ENCODE data around the gene NOL6. TPM values are rescaled to one million over a fixed set of nuclear protein-coding genes. Genes with fewer than 3 reads are reported as not detected.
A peak's percentile ranks its signal among the peaks of the same experiment; 100 is the strongest.
"Not testable (repeated sequence)": the region's sequence is repeated elsewhere in the genome, so short reads cannot be mapped to it uniquely, and the experiment has no call there.

The NOL6 gene
- total and polyA plus RNA-seq, 4 donors, result 5.9 to 26.5 (median 22.3) TPM

DNA sequence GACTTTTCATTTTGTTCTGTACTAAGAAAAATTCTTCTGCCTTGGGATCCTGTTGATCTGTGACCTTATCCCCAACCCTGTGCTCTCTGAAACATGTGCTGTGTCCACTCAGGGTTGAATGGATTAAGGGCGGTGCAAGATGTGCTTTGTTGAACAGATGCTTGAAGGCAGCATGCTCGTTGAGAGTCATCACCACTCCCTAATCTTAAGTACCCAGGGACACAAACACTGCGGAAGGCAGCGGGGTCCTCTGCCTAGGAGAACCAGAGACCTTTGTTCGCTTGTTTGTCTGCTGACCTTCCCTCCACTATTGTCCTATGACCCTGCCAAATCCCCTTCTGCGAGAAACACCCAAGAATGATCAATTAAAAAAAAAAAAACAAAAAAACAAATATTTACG, 49.7 kb downstream of the NOL6 start:
- H3K9me3 ChIP-seq (ENCODE audit: control insufficient read depth, low read length); H3K4me3 ChIP-seq (ENCODE audit: low read length in 2 of 2); ATAC-seq (ENCODE audit: low FRiP score); DNase-seq; H3K27ac ChIP-seq (ENCODE audit: low read depth in 1 of 2, low read length in 2 of 2); H3K27me3 ChIP-seq (ENCODE audit: control insufficient read depth in 1 of 2, insufficient read depth in 2 of 2, low read length in 1 of 2); intact Hi-C loops (cut with DNase I); H3K36me3 ChIP-seq (ENCODE audit: control insufficient read depth in 1 of 2, insufficient read depth in 2 of 2, low read length in 1 of 2); H3K4me1 ChIP-seq (ENCODE audit: control insufficient read depth in 1 of 2, insufficient read depth in 2 of 2, low read length in 2 of 2): not testable (repeated sequence)
- 85 to 90% methylated on average over 7 of the region's 7 CpGs for WGBS, 2 donors

DNA sequence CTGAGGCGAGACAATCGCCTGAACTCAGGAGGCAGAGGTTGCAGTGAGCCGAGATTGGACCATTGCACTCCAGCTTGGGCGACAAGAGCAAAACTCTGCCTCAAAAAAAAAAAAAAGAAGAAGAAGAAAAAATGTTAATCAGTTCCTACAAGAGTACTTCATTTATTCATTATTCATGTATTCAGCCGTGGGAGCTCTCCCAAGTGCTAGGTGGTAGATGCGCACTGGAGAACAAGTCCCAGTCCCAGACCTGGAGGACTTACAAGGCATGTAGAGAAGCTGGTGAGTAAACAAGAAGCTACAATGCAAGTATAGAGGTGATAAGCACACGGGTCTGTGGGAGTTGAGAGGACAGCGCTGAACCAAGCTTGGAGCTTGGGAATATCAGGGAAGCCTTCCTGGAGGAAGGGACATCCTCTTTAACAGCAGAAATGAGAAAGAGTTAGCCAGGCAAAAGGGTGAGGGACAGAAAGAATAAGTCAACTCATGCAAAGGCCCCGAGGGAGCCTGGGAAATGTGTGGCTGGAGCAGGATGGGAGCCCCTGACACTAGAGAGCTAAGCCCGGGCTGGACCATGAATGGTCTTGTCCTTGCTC, 53.9 kb downstream of the NOL6 start:
- Histone ChIP-seq H3K4me1 (ENCODE audit: control insufficient read depth in 1 of 2, insufficient read depth in 2 of 2, low read length in 2 of 2) (no peaks in the 10 kb centered on the region), H3K27ac (ENCODE audit: low read depth in 1 of 2, low read length in 2 of 2) (no peak overlapping the region), H3K9me3 (ENCODE audit: control insufficient read depth, low read length) (no peaks in the 10 kb centered on the region), H3K36me3 (ENCODE audit: control insufficient read depth in 1 of 2, insufficient read depth in 2 of 2, low read length in 1 of 2) (no peaks in the 10 kb centered on the region), H3K4me3 (ENCODE audit: low read length in 2 of 2) (no peak overlapping the region), H3K27me3 (ENCODE audit: control insufficient read depth in 1 of 2, insufficient read depth in 2 of 2, low read length in 1 of 2) (no peaks in the 10 kb centered on the region)
- DNase-seq (no peak), ATAC-seq (ENCODE audit: low FRiP score) (no peak)
- WGBS, 2 donors, result 74 to 80% methylated on average over 10 of the region's 10 CpGs
- intact Hi-C loops (cut with DNase I), result no loop called here

GRCh38 chr9:33418090-33418489, 55.6 kb downstream of the NOL6 start:
- no peak overlapping the region for H3K4me3 ChIP-seq (ENCODE audit: low read length in 2 of 2)
- H3K27me3 ChIP-seq (ENCODE audit: control insufficient read depth in 1 of 2, insufficient read depth in 2 of 2, low read length in 1 of 2), result no peaks in the 10 kb centered on the region
- H3K27ac ChIP-seq (ENCODE audit: low read depth in 1 of 2, low read length in 2 of 2), result no peak overlapping the region
- H3K9me3 ChIP-seq (ENCODE audit: control insufficient read depth, low read length), result no peaks in the 10 kb centered on the region
- no peak for ATAC-seq (ENCODE audit: low FRiP score)
- DNase-seq, result no peak
- no peaks in the 10 kb centered on the region for H3K36me3 ChIP-seq (ENCODE audit: control insufficient read depth in 1 of 2, insufficient read depth in 2 of 2, low read length in 1 of 2)
- intact Hi-C loops (cut with DNase I), result no loop called here
- no peaks in the 10 kb centered on the region for H3K4me1 ChIP-seq (ENCODE audit: control insufficient read depth in 1 of 2, insufficient read depth in 2 of 2, low read length in 2 of 2)
- WGBS, 2 donors, result 91 to 92% methylated on average over 8 of the region's 8 CpGs

DNA sequence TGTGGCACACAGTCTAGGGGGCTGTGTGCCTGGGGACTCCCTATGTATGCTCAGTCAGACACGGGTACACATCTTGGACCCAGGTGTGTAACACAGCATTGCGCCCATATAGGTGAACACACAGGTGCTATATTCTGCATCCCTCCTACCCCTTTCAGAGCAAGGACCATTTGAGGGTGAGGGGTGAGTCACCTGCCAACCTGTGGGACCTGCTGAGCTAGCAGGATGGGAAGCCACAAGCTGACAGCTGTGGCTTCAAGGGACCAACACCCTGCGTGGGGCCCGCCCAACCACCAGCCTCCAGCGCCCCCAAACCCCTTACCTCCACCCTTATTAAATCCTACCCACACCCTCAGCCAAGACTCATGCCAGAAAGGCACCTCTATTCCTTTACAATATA, 56.7 kb downstream of the NOL6 start:
- ATAC-seq (ENCODE audit: low FRiP score) (no peak), DNase-seq (no peak)
- WGBS, 2 donors, result 71 to 77% methylated on average over 5 of the region's 5 CpGs
- H3K4me3 ChIP-seq (ENCODE audit: low read length in 2 of 2), result no peak overlapping the region
- no peaks in the 10 kb centered on the region for H3K9me3 ChIP-seq (ENCODE audit: control insufficient read depth, low read length)
- no peak overlapping the region for H3K27ac ChIP-seq (ENCODE audit: low read depth in 1 of 2, low read length in 2 of 2)
- no peaks in the 10 kb centered on the region for H3K36me3 ChIP-seq (ENCODE audit: control insufficient read depth in 1 of 2, insufficient read depth in 2 of 2, low read length in 1 of 2)
- intact Hi-C loops (cut with DNase I), result no loop called here
- no peaks in the 10 kb centered on the region for H3K4me1 ChIP-seq (ENCODE audit: control insufficient read depth in 1 of 2, insufficient read depth in 2 of 2, low read length in 2 of 2)
- H3K27me3 ChIP-seq (ENCODE audit: control insufficient read depth in 1 of 2, insufficient read depth in 2 of 2, low read length in 1 of 2), result no peaks in the 10 kb centered on the region

DNA sequence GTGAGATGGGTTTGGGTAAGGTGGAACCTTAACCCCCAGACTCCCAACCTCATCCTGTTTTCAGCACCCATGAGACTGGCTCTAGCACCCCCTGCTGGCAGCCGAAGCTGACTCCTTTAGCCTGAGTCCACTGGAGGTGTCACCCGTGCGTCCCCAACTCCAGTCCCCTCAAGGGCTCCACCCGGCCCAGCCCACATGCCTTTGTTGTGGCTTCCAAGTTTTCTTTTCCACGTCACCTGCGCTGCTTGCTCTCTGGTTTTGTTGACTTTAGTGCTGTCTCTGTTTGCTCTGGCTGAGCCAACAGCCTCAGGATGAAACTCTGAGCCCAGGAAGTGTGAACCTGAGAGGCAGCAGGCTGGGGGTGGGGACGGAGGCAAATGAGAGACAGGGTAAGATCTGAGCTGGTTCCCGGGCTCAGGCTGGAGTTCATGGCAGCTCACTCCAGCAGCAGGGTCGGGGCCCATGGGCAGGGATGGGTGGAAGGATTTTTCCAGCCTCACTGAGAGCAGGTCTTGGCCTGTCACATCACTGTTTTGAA, 58.2 kb downstream of the NOL6 start:
- Histone ChIP-seq H3K4me1 (ENCODE audit: control insufficient read depth in 1 of 2, insufficient read depth in 2 of 2, low read length in 2 of 2) (no peaks in the 10 kb centered on the region), H3K9me3 (ENCODE audit: control insufficient read depth, low read length) (no peaks in the 10 kb centered on the region), H3K27me3 (ENCODE audit: control insufficient read depth in 1 of 2, insufficient read depth in 2 of 2, low read length in 1 of 2) (no peaks in the 10 kb centered on the region), H3K4me3 (ENCODE audit: low read length in 2 of 2) (no peak overlapping the region), H3K27ac (ENCODE audit: low read depth in 1 of 2, low read length in 2 of 2) (no peak overlapping the region), H3K36me3 (ENCODE audit: control insufficient read depth in 1 of 2, insufficient read depth in 2 of 2, low read length in 1 of 2) (no peaks in the 10 kb centered on the region)
- WGBS, 2 donors, result 17 to 18% methylated on average over 9 of the region's 9 CpGs
- ATAC-seq (ENCODE audit: low FRiP score) (peak; percentile 76), DNase-seq (peak; percentile 79 to 92)
- intact Hi-C loops (cut with DNase I), result loop anchor here (1.0 to 2.0 kb wide), 2 partner anchors 40 to 41 kb away; no protein-coding TSS in a partner anchor

DNA sequence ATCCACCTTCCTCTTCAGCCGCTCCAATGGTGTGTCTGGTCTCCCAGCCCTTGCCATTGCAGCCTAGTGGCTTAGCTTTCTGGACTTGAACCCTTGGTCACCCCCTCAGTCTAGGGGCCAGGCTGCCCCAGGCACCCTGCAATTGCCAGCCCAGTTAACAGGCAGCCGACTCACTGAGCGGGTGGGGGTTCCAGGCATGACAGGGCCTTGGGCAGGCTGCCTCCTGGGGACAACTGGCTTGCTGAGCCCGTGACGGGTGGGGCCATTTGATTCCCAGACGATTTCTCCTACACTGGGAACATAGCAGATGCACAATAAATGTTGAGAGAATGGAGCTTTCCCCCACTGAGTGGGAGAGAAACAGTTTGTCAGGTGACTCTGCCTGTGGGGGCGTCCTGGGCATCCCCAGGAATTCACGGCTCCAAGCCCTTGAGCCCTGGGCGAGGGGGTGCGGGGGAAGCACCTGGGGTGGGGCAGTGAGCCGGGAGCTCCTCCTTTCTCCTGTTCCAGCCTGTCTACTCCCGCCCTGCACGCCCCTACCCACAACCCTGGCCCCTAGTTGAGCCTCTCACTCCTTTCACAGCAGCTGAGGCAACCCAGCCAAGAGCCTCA, 58.7 kb downstream of the NOL6 start:
- H3K4me1 ChIP-seq (ENCODE audit: control insufficient read depth in 1 of 2, insufficient read depth in 2 of 2, low read length in 2 of 2), result no peaks in the 10 kb centered on the region
- DNase-seq (no peak), ATAC-seq (ENCODE audit: low FRiP score) (peak; percentile 17)
- H3K27ac ChIP-seq (ENCODE audit: low read depth in 1 of 2, low read length in 2 of 2), result no peak overlapping the region
- no peaks in the 10 kb centered on the region for H3K9me3 ChIP-seq (ENCODE audit: control insufficient read depth, low read length)
- WGBS, 2 donors, result 73 to 77% methylated on average over 13 of the region's 13 CpGs
- H3K36me3 ChIP-seq (ENCODE audit: control insufficient read depth in 1 of 2, insufficient read depth in 2 of 2, low read length in 1 of 2), result no peaks in the 10 kb centered on the region
- no peak overlapping the region for H3K4me3 ChIP-seq (ENCODE audit: low read length in 2 of 2)
- intact Hi-C loops (cut with DNase I), result loop anchor here (1.0 to 2.0 kb wide), 2 partner anchors 40 kb away; no protein-coding TSS in a partner anchor
- H3K27me3 ChIP-seq (ENCODE audit: control insufficient read depth in 1 of 2, insufficient read depth in 2 of 2, low read length in 1 of 2), result no peaks in the 10 kb centered on the region

- DNase-seq (no peak), ATAC-seq (ENCODE audit: low FRiP score) (no peak)
- no peaks in the 10 kb centered on the region for H3K27me3 ChIP-seq (ENCODE audit: control insufficient read depth in 1 of 2, insufficient read depth in 2 of 2, low read length in 1 of 2)
- WGBS, 2 donors, result 76 to 77% methylated on average over 3 of the region's 3 CpGs
- H3K27ac ChIP-seq (ENCODE audit: low read depth in 1 of 2, low read length in 2 of 2), result no peak overlapping the region
- intact Hi-C loops (cut with DNase I), result loop anchor here in 1 of 2 donors (2.0 kb wide), 1 partner anchor 39 kb away; no protein-coding TSS in a partner anchor
- H3K4me3 ChIP-seq (ENCODE audit: low read length in 2 of 2), result no peak overlapping the region
- H3K4me1 ChIP-seq (ENCODE audit: control insufficient read depth in 1 of 2, insufficient read depth in 2 of 2, low read length in 2 of 2), result no peaks in the 10 kb centered on the region
- H3K9me3 ChIP-seq (ENCODE audit: control insufficient read depth, low read length), result no peaks in the 10 kb centered on the region
- no peaks in the 10 kb centered on the region for H3K36me3 ChIP-seq (ENCODE audit: control insufficient read depth in 1 of 2, insufficient read depth in 2 of 2, low read length in 1 of 2)
These were observed 59.5 kb downstream of the NOL6 start for GRCh38 chr9:33414268-33414667.
